T-helper 1 cell (primary cell): ENCODE measurements around the gene ZNF134.

Experiments used
- DNase-seq, 5 donors: peaks; one replicate each; pipeline ENCODE4 v3.0.0-alpha.2; 2012 to 2020

The ZNF134 gene

DNA sequence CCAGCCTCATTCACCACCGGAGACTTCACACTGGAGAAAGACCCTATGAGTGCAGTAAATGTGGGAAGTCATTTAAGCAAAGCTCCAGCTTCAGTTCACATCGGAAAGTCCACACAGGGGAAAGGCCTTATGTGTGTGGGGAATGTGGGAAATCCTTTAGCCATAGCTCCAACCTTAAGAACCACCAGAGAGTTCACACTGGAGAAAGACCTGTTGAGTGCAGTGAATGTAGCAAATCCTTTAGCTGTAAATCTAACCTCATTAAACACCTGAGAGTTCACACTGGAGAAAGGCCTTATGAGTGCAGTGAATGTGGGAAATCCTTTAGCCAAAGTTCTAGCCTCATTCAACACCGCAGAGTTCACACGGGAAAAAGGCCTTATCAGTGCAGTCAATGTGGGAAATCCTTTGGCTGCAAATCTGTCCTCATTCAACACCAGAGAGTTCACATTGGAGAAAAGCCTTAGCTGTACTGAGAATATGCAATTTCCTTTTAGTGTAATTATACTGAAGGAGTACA lies 27.7 kb downstream of the ZNF134 start:
- no peak for DNase-seq

- DNase-seq = no peak
Observed at GRCh38 chr19:57642396-57643046, 28.5 kb downstream of the ZNF134 start.

GRCh38 chr19:57643734-57644133 lies 29.7 kb downstream of the ZNF134 start:
- DNase-seq = no peak

DNA sequence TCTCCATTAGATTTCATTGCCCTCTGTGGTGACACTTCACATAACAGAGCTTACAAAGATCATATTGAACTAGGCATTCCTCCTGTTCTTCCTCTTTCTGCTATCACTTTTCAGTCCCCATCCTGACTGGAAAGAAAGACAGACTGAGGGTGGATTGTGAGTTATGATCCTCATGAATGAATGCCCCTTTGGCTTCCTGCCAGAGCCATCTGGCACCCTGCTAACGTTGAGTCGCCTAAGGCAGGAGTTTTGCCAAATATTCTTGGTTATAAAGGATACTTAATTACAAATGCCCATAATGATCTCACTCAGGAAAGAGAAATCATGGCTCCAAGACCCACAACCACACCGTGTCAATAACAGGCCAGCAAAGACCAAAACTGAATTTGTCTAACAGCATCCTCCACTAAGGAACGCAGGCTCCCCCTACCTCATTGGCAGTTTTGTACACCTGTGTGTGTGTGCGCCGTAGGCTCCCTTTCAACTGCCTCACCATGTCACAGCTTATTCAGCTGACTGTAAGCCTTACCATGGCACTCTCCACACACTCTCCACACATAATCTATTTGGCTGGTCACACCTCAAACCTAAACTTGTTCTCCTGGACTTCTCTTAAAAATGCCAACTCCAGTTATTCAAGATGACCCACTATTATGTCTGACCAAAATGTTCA lies 34.4 kb downstream of the ZNF134 start:
- DNase-seq = no peak

DNA sequence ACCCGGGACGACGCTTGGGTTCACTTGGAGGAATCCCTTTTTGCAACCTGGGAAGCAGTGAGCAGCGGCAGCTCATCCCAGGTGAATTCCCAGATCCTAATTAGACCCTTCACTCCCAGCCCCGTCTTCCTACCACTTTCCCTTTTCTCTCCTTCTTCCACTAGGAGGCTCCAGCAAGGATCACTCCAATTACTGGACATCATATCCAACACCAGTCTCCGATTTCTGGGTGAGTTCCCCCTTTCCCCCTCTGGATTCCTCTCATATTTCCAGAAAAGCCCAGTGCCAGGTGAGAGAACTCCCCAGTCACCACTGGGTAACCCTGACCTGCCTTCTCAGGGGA lies 37.6 kb downstream of the ZNF134 start:
- DNase-seq = no peak

DNA sequence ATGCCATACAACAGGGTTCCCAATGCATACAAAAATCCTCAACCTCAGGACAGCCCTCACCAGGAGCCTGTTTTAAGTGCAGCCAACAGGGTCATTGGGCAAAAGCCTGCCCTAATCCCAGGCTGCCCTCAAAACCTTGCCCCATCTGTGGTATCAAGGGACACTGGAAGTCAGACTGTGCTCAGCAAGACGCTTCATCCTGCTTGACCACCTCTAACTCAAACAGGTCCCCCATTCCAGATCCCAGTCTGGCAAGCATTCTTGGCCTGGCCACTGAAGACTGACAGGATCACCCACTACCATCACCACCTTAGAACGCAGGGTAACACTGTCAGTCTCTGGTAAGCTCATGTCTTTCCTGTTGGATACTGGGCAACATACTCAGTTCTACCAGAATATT lies 39.6 kb downstream of the ZNF134 start:
- no peak for DNase-seq

GRCh38 chr19:57655443-57655842 lies 41.4 kb downstream of the ZNF134 start:
- no peak for DNase-seq

DNA sequence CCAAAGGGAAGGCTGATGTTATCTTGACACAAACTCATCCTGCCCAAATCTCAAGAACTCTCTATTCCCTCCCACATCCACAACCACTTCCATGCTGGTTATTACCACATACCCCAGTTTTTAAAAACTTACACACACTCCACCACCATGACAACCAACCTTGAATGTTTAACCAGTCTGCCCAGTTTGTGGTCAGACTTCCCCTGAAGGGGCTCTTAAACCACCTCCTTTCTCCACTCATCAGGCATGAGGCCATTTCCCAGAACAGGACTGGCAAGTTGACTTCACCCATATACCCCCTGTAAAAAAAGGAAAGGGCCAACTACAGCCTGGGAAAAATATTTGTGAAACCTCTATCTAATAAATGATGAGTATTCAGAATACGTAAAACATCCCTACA lies 42.3 kb downstream of the ZNF134 start:
- no peak for DNase-seq

DNA sequence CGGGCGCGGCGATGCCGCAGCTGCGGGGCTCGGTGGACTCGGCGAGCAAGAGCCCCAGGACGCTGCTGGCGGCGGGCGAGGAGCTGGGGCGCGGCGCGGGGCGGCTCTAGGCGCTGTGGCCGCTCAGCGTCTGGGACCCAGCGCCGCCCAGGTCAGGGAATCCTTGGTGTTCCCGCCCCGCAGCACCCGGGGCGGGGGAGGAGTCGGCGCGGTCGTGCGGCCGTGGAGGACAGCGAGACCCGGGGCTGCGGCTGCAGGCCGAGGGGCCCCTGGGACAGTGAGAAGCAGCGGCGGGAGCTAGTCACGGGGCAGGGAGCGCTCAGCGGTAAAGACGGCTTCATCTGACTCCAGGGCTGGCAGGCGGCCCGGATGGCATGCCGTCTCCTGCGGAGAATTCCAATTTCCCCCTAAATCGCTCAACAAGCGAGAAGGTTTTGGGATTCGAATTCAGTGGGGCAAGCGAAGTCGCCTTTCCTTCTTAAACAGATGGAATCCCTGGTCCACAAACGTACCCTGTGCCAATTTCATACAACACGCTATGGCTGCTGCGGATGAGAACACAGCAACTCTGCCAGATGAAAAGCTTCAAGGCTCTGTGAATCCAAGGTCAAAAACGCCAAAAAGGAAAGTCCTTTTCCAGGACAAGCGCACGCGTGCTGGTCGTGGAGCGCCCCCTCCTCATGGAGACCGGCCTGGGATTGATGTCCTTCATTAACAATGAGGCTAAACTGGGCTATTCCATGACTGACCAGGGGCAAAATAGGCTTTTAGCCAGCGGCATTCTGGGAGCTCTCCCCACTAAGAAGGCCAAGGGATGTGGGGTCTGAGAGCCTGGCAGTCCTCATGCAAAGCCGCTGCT lies 50.5 kb downstream of the ZNF134 start:
- DNase-seq = peak in 1 of 5 donors; percentile 5

GRCh38 chr19:57665261-57665806 lies 51.3 kb downstream of the ZNF134 start:
- no peak for DNase-seq

- no peak for DNase-seq
Observed at GRCh38 chr19:57667228-57667627, 53.2 kb downstream of the ZNF134 start.

- no peak for DNase-seq
Observed at GRCh38 chr19:57668635-57669034, 54.6 kb downstream of the ZNF134 start, which contains the start of gene ZSCAN4. TSS of gene ZSCAN4 (plus strand) at chr19:57668935. CDS start at chr19:57676146, 7,211 bp downstream.

DNA sequence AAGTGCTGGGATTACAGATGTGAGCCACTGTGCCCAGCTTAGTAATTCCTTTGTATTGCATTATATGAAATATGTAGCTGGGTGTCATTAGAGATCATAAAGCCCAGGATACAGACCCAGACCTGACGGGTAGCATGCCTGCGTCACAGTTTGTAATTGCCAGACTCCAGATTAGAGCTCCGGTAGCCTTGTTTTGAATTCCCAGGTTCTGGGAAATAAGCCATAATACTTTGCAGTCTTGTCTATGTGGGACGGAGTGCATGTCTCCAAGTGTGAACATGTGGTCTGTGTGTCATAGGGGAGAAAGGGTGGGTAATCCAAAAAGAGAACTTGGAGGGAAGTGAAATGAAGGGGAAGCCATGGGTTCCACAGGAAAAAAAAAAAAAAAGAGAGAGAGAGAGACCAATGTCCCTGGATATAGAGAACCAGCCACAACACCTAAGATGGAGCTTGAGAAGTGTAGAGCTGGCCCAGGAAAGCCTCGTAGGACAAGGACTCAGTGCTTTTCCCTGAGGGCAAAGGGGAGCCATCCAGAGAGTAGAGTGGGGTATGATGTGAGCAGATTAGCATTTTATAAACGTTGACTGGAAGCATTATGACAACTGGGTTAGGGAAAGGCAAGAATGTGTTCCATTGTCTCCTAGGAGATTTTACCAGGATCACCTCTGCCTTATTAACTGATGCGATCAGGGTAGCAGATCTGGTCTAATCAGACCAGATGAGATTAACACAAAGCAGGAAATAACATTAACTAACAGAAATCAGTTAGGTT lies 57.3 kb downstream of the ZNF134 start:
- no peak for DNase-seq

DNA sequence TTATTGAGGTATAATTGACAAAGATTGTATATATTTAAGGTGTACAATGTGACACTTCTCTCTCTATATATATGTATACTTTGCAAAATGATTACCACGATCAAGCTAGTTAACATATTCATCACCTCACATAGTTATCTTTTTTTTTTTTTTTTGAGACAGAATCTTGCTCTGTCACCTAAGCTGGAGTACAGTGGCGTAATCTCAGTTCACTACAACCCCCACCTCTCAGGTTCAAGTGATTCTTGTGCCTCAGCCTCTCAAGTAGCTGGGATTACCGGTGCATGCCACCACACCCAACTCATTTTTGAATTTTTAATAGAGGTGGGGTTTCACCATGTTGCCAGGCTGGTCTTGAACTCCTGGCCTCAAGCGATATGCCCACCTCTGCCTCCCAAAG lies 58.4 kb downstream of the ZNF134 start:
- DNase-seq = no peak
